ENCODE data around the gene ENAM. TPM values are rescaled to one million over a fixed set of nuclear protein-coding genes. Genes with fewer than 3 reads are reported as not detected.
"Not testable (repeated sequence)": the region's sequence is repeated elsewhere in the genome, so short reads cannot be mapped to it uniquely, and the experiment has no call there.

Gene ENAM
- total RNA-seq, 2 donors from 2014 or later, result 8.9 to 13.5 TPM

- Histone ChIP-seq H3K4me1 (peaks cover 0 to 35% of the 10 kb centered on the region in 2 donors), H3K27ac (peak overlapping the region; percentile 91 to 97), H3K36me3 (no peaks in the 10 kb centered on the region), H3K27me3 (no peaks in the 10 kb centered on the region), H3K4me3 (peak overlapping the region; percentile 83 to 87), H3K9me3 (no peaks in the 10 kb centered on the region)
- peak; percentile 64 for DNase-seq (ENCODE audit: low spot score)
- no peak for TF ChIP-seq CTCF (IDR thresholded peaks at IDR 0.05)
These were observed 58.8 kb downstream of the ENAM start for GRCh38 chr4:70687392-70687791.

- TF ChIP-seq CTCF (IDR thresholded peaks at IDR 0.05), result peak; percentile 89 to 98
- peak; percentile 94 for DNase-seq (ENCODE audit: low spot score)
- H3K4me1 ChIP-seq, result peaks cover 0 to 35% of the 10 kb centered on the region in 2 donors
- no peaks in the 10 kb centered on the region for H3K27me3 ChIP-seq
- H3K9me3 ChIP-seq, result no peaks in the 10 kb centered on the region
- H3K27ac ChIP-seq, result peak within 1 kb of the TSS; percentile 91 to 97
- H3K4me3 ChIP-seq, result peak within 1 kb of the TSS; percentile 83 to 87
- H3K36me3 ChIP-seq, result no peaks in the 10 kb centered on the region
These were observed 59.6 kb downstream of the ENAM start, which contains the start of gene UTP3 for GRCh38 chr4:70687821-70688794. UTP3 (plus strand) TSS chr4:70688532; CDS start chr4:70688678, 146 bp downstream.

GRCh38 chr4:70688795-70689231 lies 60.3 kb downstream of the ENAM start:
- no peaks in the 10 kb centered on the region for H3K9me3 ChIP-seq
- DNase-seq (ENCODE audit: low spot score), result no peak
- no peaks in the 10 kb centered on the region for H3K27me3 ChIP-seq
- peak overlapping the region; percentile 83 to 87 for H3K4me3 ChIP-seq
- peaks cover 0 to 35% of the 10 kb centered on the region in 2 donors for H3K4me1 ChIP-seq
- H3K36me3 ChIP-seq, result no peaks in the 10 kb centered on the region
- peak overlapping the region; percentile 91 to 97 for H3K27ac ChIP-seq
- no peak for TF ChIP-seq CTCF (IDR thresholded peaks at IDR 0.05)

- Histone ChIP-seq H3K4me1 (peaks cover 0 to 35% of the 10 kb centered on the region in 2 donors), H3K9me3 (no peaks in the 10 kb centered on the region), H3K4me3 (no peak overlapping the region), H3K27ac (no peak overlapping the region), H3K36me3 (no peaks in the 10 kb centered on the region), H3K27me3 (no peaks in the 10 kb centered on the region)
- no peak for DNase-seq (ENCODE audit: low spot score)
- TF ChIP-seq CTCF (IDR thresholded peaks at IDR 0.05), result no peak
These were observed 63.1 kb downstream of the ENAM start for GRCh38 chr4:70691661-70692060.

GRCh38 chr4:70694633-70695032 lies 66.1 kb downstream of the ENAM start:
- H3K27ac ChIP-seq; H3K4me3 ChIP-seq; H3K36me3 ChIP-seq; H3K9me3 ChIP-seq; H3K27me3 ChIP-seq; DNase-seq (ENCODE audit: low spot score): not testable (repeated sequence)
- H3K4me1 ChIP-seq, result peaks cover 0 to 22% of the 10 kb centered on the region in 2 donors

Other genes starting within 250 kb of the ENAM start
- not detected for gene SMR3B, start 245.6 kb upstream of the ENAM start, total RNA-seq
- not detected for gene OPRPN, start 230.8 kb upstream of the ENAM start, total RNA-seq
- not detected for gene MUC7, start 156.5 kb upstream of the ENAM start, total RNA-seq
- not detected for gene AMTN, start 110.2 kb upstream of the ENAM start, total RNA-seq
- gene AMBN, start 36.5 kb upstream of the ENAM start, total RNA-seq, result not detected
- 1 to 10 TPM; 1.8 to 2.7 TPM for gene JCHAIN, start 37.8 kb downstream of the ENAM start, total RNA-seq
- 10 to 100 TPM; 12.5 to 14.0 TPM for gene UTP3, start 59.8 kb downstream of the ENAM start, total RNA-seq
- gene RUFY3, start 93.2 kb downstream of the ENAM start, total RNA-seq, result 10 to 100 TPM; 14.7 to 16.7 TPM
- gene GRSF1, start 211.1 kb downstream of the ENAM start, total RNA-seq, result 10 to 100 TPM; 43.2 to 86.5 TPM

Data from right atrium auricular region (tissue), 2 donors.